Daoy (cell line): ENCODE measurements around the gene LRWD1. TPM values are rescaled to one million over a fixed set of nuclear protein-coding genes. Genes with fewer than 3 reads are reported as not detected.
"Not testable (repeated sequence)": the region's sequence is repeated elsewhere in the genome, so short reads cannot be mapped to it uniquely, and the experiment has no call there.

ENCODE experiments used
- DNase-seq: peaks from one replicate; pipeline ENCODE4 v3.0.0-alpha.2; 2015; ENCODE audit warnings: low read depth
- total RNA-seq: library from RNA; depleted of rRNA; stranded (reverse); fragments of >200 nt; shearing (Covaris generic); gene quantifications from 2 replicates; pipeline ENCODE4 v1.2.3, GENCODE V29; 2014

Gene LRWD1
- total RNA-seq, 1 experiment from 2014 or later, result 112 TPM

DNA sequence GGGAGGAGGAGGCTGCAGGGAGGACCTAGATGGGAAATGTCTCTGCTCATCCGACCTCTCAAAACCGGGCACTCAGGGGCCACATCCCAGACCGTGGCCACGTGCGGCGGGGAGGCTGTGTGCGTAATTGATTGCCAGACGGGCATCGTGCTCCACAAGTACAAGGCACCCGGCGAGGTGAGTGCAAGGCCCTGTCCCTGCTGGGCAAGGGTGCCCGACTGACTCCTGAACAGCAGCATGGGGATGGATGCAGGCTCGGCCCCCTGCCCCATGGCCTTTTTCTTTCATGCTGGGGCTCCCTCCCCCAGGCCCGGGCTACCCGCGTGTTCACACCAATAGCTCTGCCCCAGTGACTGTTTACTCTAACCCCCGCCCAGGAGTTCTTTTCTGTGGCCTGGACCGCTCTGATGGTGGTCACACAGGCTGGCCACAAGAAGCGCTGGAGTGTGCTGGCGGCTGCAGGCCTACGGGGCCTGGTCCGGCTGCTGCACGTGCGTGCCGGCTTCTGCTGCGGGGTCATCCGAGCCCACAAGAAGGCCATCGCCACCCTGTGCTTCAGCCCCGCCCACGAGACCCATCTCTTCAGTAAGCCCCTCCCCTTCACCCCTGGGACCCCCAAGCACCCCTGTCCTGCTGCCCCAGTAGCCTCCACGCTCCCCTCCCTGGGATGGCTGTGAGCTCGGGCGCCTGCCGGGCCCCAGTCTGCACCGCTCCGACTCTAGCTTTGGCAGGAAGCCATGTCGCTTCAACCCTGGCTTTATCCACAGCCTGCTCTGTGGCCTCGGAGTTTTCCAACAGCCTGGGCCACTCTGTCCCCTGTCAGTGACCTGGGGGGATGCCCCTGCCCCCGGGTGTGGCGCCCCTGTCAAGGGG, 3.9 kb downstream of the LRWD1 start:
- DNase-seq, result no peak

DNA sequence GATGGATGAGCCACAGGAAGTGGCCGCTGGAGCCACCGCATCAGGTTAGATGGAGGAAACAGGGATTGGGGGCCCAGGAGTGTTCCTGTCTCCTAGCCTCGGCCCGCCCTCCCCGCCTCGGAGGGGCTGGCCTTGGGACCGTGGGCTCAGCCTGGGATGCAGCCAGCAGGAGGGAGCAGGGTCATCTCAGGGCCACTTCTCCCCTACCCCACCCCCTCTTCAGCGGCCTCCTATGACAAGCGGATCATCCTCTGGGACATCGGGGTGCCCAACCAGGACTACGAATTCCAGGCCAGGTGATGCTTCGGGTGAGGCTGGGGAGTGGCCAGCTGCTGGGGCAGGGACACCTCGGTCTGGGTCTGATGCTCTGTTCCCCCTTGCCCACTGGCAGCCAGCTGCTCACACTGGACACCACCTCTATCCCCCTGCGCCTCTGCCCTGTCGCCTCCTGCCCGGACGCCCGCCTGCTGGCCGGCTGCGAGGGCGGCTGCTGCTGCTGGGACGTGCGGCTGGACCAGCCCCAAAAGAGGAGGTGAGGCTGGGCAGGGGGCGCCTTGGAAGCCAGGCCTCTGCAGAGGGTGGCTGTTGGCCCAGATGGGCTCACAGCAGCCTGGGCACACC, 4.7 kb downstream of the LRWD1 start:
- no peak for DNase-seq

DNA sequence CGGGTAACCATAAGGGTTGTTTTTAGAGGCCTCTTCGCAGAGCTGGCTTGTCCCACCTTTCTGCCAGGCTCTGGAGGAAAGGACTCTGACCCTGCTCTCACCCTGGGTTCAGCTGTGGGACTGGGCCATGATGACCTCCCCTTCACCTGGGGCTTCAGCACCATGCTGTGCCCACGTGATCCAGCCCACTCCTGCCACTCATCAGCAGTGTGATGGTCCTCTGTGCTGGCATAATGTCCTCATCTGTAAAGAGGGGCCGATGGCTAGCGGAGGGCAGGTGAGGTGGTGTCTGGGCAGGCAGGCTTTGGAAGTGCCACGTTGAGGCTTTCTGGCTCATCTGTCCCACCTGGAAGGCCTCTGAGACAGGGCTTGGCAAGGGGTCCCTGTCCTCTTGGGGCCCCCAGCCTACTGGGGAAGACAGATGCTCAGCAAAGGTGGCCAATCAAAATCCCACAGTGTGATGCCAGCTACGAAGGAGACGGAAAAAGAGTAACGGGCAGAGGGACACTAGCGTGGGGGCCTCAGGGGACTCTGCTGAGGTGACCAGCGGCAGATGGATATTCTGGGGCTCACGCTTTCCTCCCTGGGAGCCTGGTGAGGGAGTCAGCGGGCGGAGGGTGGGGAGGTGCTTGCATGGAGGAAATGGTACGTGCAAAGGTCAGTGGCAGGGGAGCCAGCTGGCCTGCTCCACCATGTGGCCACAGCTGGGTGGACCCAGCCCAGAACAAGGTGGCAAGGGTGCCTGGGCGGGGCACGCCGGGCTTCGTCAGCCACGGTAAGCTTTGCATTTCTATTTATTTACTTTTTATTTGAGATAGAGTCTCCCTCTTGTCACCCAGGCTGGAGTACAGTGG, 5.4 kb downstream of the LRWD1 start:
- DNase-seq, result no peak

DNA sequence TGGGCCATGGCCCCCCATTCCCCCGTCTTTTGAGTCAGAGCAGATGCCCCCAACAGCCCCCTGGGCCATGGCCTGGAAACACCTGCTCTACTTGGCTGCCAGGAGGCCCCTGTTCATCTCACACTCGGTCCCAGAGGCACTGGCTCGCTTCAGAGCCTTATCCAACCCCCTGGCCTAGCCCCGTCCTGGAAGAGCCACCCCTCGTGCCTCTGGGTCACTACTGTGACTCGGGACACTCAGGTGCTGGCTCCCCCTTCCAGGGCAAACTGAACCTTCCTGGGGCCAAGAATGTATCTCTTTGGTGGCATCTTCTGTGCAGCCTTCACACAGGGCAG, 7.0 kb downstream of the LRWD1 start:
- no peak for DNase-seq

DNA sequence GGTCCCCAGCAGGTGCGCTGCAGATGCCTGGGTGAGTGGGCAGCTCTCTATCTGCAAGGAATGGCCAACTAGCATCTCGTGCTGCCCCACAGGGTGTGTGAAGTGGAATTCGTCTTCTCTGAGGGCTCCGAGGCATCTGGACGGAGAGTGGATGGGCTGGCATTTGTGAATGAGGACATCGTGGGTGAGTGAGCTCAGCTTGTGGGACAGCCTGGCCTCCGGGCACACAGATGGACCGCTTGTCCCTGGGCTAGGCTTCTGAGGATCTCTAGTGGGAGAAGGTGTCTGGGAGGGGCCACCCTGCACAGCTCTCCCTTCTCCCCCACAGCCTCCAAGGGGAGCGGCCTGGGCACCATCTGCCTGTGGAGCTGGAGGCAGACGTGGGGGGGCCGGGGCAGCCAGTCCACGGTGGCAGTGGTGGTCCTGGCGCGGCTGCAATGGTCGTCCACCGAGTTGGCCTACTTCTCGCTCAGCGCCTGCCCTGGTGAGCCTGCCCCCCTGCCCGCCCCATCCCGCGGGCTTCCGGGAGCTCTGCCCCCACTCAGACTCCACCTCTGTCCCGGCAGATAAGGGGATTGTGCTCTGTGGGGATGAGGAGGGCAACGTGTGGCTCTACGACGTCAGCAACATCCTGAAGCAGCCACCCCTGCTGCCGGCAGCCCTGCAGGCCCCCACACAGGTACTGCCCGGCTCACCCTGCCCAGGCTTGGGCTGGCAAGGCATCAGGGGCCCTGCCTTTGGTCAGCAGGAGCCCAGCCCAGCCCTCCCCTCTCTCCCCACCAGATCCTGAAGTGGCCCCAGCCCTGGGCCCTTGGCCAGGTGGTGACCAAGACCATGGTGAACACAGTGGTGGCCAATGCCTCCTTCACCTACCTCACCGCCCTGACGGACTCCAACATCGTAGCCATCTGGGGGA, 7.6 kb downstream of the LRWD1 start:
- no peak for DNase-seq

DNA sequence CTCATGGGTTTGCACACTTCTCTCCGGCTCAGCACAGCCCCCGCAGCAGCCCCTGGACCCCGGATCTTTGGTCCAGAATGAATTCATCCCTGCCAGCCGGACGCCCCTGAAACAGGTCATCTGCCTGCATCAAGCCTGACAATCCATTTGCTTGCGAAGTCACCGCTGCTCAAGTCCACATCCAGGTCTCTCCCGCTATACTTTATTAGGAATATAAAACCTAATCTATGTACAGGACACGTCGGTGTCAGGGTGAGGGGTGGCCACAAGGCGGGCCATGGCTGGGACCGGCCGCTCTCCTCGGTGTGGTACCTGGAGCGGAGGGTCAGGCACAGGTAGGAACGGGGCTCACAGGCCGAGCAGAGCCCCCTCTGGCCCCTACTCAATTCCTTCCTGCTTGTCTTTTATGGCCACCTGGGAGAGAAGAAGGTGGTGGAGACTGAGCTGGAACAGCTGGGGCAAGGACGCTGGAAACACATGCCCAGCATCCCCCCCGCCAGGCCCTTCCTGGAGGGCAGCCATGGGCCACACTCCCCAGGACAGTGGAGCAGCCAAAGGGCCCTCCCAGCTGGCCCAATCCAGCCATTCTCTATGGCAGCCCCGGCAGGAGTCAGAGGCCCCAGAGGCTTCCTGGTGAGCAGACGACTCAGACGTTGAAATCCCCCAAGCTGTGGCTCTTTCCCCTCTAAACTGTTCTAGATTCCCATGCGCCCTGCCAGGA, 8.6 kb downstream of the LRWD1 start:
- no peak for DNase-seq

DNA sequence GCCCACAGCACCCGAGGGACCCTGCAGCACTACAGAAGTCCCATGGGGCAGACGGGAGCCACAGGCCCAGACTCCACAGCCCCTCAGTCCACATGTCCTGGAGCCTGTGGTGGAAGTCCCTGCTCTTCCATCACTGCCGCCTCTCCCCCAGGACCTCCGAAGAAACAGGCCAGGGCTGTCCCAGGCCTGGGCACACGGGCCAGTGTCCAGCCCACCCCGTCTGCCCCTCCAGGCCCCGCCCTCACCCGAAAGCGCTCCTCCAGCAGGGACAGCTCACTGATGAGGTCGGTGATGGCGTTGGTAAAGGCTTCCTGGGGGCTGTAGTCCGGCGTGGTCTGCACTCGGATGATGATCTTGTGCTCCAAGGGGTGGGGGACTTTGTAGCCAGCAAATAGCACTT, 9.3 kb downstream of the LRWD1 start:
- not testable (repeated sequence) for DNase-seq

DNA sequence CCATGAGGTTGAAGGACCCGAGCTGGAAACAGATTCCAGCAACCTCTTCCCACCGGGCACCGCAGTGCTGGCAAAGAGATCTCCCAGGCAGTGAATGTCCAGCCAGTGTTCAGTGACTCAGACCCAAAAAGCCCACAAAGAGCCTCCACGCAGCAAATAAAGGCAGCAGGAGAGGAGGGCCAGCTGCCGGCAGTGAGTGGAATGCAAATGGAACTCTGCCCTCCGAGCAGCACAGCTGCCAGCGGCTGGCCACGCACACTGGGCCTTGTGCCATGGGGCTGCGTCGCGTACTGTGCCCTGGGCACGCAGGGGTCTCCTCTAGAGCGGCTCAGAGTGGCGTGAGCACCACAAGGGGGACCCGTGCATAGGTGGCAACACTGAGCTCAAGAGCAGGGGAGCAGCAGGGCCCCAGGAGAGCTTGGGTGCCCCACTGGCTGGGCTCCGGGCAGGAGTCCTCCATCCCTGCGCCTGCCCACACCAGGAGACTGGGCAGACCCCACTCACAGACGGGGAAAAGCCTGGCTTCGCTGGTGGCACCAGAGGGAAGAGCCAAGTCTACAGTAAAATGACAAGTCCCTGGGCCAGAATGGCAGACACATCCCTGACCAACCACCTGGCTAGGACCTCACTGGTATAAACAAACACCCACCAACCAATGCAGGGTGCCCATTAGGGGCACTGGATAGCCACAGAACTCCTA, 10.1 kb downstream of the LRWD1 start:
- not testable (repeated sequence) for DNase-seq

DNA sequence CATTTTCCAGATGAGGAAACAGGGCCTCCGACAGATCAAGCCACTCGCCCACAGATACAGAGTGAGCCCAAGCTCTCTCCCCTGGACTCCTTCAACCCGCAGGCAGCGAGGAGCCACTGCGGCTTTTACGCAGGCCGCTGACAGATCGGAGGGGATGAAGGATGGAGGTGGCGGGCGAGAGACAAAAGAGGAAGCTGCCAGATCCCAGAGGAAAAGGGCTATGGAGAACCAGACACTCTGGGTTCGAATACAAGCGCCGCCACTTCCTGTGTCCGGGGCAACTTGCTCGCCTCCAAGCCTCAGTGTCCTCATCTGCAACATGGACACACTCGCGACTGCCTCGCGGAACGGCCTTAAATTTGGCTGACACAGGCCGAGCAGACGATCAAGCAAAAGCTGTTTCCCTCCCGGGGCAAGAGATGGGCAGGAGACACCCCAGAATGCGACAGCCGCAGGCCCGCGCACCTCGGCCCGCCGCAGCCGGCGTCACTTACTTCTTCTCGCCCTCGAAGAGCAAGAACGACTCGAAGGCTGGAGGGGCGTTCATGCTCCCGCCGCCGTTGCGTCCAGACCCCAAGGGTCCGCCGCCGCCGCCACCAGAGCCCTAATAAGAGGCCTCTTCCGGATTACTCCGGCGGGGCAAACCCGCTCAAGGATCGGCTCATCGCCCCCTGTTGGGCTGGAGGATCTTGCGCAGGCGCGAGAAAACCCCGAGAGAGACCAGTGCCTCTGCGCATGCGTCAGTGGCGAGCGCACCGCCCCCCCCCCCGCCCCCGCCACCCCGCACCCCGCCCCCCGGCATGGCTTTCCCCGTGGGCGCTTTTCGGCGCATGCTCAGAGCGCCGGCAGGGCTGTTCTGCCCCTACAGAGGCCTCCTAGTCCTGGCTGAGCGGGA, 13.8 kb downstream of the LRWD1 start, which contains the start of gene POLR2J:
TSS of gene POLR2J (minus strand) at position 609 of the 895 bp plus-strand sequence. CDS start at position 547, 62 bp downstream.
- peak; percentile 61 for DNase-seq

DNA sequence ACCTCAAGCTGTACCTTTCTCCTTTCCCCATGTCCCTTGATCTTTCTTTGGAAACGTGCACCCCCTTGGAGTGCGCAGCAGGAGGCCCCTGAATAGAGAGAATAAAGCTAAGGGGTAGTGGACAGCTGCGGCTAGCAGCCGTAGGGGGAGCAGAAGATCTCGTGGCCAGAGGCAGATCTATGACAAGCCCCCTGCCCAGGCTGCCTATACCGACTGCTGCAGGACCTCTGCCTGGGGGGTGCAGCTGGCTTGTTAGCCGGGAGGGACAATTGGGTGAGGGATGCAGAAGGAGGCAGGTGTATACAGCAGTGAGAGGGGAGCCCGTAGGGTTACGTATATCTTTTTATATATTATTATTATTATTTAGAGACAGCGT, 14.4 kb downstream of the LRWD1 start:
- DNase-seq, result not testable (repeated sequence)

DNA sequence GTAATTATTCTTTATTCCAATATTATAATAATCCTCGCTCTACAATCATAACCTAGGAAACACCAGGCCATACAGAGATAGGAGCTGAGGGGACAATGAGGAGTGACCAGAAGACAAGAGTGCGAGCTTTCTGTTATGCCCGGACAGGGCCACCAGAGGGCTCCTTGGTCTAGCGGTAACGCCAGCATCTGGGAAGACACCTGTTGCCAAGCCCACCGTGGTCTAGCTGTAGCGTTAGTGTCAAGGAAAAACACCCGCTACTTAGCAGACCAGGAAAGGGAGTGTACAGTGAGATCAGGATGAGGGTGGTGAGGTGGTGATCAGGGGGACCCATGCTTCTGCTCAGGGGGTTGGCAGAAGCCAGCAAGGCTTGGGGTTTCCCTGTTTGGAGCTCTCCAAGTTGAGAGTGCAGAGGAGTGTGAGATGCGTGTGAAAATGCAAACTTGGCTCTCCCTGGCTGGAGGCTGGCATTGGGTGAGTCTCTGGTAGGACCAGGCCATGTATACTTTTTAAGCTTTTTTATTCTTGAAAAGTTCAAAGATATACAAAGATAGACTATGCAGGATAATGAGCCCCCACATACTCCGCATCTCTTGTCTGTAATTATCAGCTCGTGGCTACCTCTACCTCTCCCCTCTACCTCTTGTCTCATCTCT, 15.3 kb downstream of the LRWD1 start:
- DNase-seq, result not testable (repeated sequence)

DNA sequence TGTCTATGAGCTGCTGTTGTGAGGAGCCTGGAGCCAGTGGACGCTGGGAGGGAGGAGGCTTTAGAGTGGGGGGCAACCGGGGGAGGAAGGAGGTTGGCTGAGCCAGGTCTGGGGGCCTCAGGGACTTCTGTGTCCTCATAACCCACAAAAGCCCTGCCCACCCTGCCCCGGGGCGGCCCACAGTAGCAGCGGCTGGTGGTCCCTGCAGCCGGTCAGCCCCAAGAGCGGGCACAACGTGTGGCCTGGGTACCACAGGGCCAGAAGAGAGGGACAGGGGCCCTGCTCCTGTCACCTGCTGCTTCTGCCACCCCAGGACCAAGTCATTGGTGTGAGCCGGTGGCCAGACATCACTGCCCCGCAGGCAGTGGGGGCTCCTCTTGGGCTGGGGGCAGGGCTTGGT, 17.2 kb downstream of the LRWD1 start:
- DNase-seq, result not testable (repeated sequence)

DNA sequence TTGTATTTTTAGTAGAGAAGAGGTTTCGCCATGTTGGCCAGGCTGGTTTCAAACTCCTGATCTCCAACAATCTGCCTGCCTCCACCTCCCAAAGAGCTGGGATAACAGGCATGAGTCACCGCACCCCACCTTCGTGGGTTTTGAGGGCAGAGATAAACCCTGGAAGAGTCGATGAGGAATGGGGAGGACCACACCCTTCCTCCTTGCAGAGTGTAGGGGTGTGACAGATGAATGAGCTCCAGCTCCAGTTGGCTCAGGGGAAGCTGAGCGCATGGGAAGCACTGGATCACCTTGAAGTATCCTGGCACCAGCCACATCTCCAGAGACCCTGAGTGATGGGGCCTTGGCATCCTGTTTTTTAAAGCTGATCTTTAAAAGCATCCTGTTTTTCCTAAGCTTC, 19.5 kb downstream of the LRWD1 start:
- not testable (repeated sequence) for DNase-seq

DNA sequence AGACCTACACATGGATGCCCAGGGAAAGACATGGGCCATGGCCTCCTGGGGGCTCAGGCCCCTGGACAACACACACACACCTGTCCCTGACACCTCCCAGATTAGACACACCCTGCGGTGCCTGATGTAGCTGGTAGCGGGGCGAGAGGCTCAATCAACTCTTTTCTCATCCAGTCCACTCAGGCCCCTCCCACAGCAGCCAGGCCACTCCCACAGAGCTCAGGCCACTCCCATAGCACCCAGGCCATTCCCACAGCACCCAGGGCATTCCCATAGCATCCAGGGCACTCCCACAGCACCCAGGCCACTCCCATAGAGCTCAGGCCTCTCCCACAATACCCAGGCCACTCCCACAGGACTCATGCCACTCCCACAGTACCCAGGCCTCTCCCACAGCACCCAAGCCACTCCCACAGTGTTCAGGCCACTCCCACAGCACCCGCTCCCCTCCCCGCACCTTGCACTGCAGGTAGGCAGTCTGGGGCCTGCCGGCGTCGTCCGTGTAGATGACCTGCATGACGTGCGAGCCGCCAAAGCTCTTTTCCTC, 25.8 kb downstream of the LRWD1 start:
- DNase-seq, result not testable (repeated sequence)

DNA sequence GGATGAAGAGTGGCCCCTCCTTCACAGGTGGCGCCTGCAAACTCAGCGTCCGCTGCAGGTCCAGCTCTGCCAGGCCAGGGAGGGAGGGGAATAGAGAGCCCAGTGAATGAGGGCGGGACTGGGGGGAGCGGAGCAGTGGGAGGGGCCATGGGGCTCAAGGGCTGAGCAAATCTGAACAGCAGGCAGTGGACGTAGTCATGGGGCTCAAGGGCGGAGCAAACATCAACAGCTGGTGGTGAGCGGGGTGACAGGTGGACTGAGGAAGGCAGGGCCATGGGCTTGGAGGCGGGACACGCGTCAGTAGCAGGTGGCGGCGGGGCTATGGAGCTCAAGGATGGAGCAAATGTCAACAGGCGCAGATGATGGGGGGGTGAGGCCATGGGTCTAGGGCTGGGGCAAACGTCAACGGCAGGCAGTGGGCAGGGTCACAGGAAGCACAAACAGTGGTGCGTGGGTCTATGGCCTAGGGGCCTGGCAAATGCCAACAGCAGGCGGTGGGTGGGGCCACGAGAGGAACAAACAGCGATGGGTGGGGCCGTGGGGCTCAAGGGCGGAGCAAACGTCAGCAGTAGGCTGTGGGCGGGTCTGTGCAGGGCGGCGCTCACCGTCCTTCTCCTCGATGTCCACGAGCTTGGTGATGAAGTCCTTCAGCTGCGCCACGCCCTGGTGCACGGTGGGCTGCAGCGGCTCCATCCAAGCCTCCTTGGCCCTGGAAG, 28.6 kb downstream of the LRWD1 start:
- DNase-seq, result not testable (repeated sequence)

DNA sequence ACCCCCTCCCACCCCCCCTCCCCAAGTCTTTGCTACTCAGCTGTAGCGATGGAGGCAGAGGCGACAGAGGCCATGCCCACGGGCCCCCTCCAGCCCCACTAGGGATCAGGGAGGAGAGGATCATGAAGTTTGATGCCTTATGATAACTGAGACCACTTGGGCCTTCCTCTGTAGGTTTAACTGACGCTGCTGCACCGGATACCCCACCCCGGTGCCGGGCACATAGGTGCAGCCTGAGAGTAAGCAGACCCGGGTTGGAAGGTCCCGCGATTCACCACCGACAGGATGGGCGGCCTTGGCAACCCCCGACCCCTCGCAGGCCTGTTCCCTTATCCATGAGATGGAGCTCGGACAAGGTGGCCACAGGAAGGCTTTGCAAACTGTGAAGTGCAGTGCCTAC, 29.2 kb downstream of the LRWD1 start:
- not testable (repeated sequence) for DNase-seq

DNA sequence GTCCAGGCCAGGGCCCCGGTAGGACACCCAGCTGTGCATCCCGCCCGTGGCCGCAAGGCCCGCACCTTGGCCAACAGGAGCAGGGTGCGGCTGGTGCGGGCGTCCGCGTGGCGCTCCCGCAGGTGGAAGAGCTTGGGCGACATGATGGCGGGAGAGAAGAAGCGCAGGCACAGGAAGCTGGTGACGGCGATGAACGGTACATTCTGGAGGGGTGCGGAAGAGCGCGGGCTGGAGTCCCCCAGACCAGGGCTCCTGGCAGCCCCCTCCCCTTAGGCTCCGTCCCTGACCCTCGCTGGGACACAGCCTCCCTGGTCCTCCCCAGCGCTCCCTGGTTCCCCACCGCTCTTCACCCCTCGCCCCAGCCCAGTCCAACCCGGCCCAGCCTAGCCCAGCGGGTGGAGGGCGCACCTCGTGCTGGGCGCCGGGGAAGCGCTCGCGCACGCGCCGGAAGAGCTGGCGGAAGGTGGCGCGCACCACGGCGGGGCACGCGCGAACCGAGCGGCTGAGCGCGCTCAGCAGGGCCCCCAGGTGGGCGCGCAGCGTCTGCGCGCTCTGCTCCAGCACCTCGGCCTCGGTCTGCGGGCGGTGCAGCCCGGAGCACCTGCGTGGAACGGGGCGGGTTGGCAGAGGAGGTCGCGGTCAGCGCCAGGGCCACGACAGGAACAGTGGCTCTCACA, 29.8 kb downstream of the LRWD1 start:
- not testable (repeated sequence) for DNase-seq
